Fibroblast of the conjunctiva (primary cell): Measurements from ENCODE around the gene KRTAP1-4.
"Not testable (repeated sequence)": the region's sequence is repeated elsewhere in the genome, so short reads cannot be mapped to it uniquely, and the experiment has no call there.

Experiments
- DNase-seq: peaks from one replicate; pipeline ENCODE4 v3.0.0-alpha.2; 2010; ENCODE audit warnings: low read depth

KRTAP1-4 gene, protein sequence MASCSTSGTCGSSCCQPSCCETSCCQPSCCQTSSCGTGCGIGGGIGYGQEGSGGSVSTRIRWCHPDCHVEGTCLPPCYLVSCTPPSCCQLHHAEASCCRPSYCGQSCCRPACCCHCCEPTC

DNA sequence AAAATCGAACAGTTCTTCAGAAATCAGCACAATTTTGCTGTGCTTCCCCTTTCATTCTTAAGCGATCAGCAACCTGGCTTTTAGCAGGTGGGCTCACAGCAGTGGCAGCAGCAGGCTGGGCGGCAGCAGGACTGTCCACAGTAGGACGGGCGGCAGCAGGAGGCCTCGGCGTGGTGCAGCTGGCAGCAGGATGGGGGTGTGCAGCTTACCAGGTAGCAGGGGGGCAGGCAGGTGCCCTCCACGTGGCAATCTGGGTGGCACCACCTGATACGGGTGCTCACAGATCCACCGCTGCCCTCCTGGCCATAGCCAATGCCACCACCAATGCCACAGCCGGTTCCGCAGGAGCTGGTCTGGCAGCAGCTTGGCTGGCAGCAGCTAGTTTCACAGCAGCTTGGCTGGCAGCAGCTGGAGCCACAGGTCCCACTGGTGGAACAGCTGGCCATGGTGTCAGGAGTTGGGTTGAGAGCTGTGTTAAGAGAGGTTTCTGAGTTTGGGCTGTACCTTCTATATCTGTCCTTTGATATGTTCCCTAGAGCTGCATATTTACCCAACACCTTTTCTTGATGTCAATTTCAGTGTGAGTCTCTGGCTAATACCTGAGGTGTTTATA, at the start of gene KRTAP1-4:
Gene KRTAP1-4 (minus strand): TSS at position 563 of the 613 bp plus-strand sequence. CDS start 117 bp downstream, at position 446.
- DNase-seq, result no peak

DNA sequence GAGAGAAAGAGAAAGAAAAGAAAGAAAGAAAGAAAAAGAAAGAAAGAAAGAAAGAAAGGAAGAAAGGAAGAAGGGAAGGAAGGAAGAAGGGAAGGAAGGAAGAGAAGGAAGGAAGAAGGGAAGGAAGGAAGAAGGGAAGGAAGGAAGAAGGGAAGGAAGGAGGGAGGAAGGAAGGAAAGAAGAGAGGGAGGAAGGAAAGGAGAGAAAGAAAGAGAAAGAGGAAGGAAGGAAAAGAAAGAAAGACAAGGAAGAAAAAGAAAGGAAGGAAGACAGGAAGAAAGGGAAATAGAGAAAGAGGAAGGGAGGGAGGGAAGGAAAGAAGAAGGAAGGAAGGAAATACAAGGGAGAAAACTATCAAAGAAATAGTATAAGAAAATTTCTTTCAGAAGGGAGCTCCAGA, 46.8 kb upstream of the KRTAP1-4 start:
- no peak for DNase-seq

DNA sequence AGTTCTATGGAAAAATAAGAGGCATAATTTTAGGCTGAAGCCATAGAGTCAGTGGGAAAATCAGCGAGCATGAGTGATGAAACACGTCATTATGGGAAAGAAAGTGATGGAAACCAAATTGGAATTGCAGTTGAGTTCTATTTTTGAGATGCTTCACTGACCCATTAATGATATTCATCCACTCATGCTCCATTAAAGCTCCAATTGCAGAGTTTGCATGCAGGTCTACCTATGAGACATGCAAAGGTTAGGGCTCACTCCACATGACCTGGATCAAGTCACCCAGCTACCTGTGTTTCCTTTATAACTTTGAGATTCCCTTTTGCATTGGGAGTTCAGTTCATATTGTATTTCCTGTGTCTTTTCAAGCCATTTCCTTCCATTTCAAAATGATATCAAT, 43.7 kb upstream of the KRTAP1-4 start:
- no peak for DNase-seq

DNA sequence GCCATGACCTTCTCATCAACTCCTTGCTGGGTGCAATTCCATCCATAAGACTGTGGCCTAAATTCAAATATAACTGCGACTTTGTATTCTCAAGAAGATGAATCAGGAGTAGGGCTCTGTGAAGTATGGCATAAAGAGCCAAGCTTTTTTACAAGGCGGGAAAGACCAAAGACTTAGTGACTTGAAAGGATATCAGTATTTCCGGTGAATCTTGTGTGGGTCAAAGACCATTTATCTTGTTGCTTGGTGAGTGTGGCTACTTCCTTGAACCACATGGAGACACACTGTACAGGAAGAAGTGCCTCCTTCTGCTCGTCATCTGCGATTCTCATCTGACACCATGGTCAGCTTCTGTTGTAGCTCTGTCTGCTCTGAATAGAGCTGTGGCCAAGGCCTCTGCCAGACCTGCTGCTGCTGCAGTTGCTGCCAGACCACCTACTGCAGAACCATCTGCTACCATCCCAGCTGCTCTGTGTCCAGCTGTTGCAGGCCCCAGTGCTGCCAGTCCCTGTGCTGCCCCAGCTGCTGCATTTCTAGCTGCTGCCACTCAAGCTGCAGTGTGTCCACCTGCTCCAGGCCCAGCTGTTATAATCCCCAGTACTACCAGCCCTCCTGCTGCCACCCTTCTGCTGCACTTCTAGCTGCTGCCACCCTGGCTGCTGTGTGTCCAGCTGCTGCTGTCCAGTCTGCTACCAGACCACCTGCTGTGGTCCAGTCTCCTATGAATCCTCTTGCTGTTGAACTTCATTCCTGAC, 41.8 kb upstream of the KRTAP1-4 start:
- DNase-seq, result no peak

DNA sequence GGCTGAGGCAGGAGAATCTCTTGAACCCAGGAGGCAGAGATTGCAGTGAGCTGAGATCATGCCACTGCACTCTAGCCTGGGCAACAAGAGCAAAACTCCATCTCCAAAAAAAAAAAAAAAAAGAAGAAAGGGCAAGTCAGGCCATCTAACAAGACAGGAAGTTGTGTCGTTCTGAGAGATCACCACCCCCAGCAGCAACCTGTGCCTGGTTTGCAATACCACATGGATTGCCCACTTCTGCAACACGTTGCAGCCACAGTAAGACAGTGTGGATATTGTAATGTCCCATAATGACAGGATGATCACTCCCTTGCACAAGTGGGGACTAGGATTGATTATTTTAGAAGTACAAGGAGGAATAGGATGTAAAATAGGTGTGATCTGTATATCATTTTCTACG, 39.0 kb upstream of the KRTAP1-4 start:
- no peak for DNase-seq

DNA sequence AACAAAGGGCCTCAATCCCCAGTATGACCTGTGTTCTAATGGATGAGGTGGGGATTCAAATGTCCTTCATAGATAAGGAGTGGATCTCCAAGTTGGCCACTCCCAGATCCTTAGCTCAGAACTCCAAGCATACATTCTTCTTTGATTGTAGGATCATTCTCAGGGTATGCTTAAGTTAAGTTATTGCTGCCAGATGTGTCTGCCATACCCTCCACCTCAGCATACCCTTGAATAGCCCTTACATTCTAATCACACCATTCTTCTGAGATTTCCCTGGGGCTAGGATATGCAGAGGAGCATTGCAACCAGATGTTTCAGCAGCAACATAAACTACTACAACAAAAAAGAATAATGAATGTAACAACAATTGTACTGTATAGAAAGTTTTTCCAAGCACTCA, 37.3 kb upstream of the KRTAP1-4 start:
- peak; percentile 59 for DNase-seq

DNA sequence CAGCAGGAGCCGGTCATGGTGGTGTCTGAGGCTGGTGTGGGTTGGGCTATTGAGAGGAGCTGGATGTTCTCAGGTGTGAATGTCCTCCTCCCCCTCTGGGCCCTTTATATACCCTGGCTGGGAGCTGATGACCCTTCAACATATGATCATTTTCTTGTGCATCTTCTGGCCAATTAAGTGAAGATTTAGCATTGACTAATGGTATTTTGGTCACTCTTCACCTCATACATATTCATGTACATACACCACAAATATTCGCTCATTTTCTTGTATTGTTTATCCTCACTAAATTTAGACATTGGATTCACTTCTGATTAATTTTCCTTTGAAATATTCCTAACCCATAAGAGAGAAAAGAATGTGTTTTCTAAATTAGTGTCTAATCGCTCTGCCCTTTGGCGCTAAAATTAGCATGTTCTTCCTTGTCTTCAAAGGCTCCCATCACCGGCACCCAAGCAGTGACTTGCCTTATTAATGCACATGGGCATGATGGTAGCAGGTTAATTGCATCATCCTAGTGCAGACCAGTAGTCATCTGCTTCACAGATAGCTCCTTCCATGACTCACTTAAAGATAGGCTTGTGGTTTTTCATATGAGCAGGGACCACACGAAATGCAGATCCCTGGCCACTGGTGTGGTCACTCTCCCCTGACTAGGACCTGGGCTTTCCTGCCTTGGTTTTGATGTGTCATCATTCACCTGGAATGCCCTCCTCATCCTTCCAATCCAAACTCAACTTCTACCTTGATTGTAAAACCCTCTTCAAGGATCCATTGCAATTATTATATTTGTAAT, 36.0 kb upstream of the KRTAP1-4 start, which contains the start of gene KRTAP2-4:
Gene KRTAP2-4 (minus strand): TSS at position 51 of the 796 bp plus-strand sequence. CDS start 34 bp downstream, at position 17.
- DNase-seq, result no peak

DNA sequence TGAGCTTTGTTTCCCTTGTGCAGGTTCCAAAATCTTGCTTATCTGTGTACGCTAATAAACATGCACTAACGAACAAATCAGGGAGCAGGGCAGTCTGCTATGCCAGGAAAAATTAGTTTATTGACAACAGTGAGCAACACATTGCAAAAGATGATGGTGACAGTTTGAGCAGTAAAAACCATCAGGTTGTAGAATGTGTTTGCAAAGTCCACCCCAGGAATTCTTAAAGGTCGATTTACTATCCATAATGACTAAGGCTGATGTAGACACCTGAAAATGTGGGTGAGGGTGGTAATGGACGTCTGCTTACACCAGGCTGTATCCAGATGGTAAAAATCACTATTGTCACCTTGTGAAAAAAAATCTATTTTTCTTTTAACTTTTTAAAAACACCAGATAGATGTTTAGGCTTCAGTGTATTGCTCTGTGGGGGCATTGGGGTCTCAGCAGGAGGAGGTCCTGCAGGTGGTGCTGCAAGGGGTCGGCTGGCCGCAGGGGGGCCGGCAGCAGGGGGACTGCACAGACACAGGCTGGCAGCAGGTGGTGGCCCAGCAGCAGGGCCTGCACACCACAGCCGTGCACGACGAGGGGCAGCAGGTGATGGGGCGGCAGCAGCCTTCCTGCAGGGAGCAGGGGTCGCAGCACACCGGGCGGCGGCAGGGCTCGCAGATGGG, 35.2 kb upstream of the KRTAP1-4 start:
- DNase-seq, result not testable (repeated sequence)

DNA sequence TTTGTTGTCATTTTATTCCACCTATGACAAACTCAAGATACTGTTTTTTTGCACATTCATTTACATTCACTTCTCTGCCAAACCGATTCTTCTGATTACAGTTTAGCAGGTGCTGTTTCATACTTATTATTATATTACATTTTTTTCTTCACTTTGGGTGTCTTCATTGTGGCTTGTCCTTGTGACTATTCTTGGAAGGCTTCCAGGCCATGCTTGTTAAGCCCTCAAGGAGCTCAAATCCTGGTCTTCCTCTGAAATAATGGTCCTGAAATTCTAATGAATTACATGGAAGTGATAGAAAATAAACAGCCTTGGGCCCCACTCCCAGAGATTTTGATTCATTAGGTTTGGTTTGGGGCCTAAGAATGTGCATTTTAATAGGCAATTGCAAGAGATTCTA, 34.3 kb upstream of the KRTAP1-4 start:
- DNase-seq, result no peak

DNA sequence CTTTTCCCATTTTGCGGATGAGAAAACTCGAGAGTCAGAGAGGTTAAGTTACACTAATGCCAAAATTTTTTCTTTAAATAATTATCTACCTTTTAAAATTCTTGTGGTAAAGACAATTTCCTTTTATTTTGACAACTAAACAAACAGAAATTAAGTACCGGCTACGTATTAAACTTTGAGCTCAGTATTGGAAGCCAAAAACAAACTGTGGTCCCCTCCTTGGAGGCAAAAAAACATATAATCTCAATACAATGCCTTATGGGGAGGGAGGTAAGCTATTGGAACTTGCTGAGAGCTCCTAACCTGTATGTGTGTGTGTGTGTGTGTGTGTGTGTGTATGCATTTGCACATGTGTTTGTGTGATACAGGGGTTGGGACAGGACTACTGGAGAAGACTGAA, 33.5 kb upstream of the KRTAP1-4 start:
- no peak for DNase-seq

DNA sequence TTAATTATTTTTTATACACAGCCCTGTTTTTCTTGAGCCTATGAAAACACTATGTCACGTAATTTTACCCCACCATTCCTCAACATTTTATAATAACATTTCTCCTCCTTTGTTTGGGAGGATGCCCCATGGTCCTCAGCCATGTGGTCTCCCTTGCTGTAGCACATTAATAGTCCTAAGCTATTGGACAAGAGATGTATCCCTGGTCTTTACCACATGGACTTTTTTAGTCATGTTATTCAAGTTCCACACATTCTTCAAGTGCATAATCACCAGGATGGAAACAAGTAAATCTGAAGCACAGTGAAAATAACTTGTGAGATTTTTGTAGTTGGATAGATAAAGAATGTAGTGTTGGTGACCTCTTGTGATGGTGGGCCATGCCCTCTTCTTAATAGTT, 32.0 kb upstream of the KRTAP1-4 start:
- DNase-seq, result peak; percentile 75

DNA sequence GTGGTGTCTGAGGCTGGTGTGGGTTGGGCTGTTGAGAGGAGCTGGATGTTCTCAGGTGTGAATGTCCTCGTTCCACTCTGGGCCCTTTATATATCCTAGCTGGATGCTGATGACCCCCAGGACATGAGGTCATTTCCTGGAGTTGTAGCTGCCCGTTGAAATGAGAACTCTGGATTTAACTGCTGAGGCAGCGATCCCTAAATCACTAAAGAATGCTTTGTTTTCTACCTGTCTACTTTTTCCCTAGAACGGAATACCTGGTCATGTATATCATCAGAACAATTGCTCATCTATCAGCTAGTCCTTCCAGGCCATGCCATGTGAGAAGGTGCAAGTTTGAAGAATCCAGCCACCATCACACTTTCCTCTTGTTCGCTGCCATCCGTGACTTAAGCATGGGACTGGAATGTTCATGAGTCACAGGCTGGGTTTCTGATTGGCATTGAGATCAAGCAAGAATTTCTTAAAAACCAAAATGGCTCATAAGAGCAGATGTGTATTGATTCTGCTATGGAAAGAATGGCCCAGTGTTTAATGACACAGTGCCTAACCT, 30.1 kb upstream of the KRTAP1-4 start, which contains the start of gene KRTAP2-3:
Gene KRTAP2-3 (minus strand): TSS at position 63 of the 553 bp plus-strand sequence. CDS start 64 bp downstream, outside the sequence.
- peak; percentile 54 for DNase-seq

DNA sequence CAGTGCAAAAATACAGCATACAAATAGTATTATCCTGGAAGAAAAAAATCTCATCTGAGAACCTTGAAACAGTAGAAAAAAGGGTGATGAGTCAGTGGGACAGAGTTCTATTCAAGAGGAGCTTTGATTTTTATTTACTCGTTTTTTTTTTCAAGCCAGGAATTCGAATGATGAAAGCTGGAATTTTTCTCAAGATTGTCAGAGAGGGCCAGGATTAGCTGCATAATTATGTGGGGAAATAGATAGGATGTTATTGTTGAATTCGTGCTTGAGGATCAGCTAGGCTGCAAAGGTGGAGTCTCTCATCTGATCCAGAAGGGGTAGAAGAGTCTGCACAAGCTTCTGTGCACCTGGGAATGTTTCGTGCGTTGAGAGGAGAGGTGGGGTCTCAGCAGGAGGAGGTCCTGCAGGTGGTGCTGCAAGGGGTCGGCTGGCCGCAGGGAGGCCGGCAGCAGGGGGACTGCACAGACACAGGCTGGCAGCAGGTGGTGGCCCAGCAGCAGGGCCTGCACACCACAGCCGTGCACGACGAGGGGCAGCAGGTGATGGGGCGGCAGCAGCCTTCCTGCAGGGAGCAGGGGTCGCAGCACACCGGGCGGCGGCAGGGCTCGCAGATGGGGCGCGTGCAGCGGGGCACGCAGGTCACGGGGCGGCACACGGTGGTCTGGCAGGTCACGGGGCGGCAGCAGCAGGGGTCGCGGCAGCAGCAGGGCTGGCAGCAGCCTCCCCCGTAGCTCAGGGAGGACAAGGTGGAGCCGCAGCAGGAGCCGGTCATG, 29.5 kb upstream of the KRTAP1-4 start:
- DNase-seq, result not testable (repeated sequence)

DNA sequence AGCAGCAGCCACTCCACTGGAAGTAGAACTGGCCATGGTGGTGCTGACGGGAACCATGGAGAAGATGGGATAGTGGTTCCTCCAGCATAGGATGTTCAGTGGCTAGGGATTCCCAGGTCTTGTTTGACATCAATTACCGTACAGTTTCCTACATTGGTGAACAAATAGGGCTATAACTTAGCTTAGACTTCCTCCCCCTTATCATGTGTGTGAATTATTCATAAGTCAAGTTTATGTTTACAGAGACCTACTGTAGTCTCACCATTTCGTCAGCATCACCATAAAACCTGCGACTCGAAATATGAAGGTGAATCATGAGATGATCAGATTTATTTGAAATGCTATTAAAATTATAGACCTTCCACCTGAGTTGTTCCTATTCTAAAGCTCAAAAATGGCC, 28.7 kb upstream of the KRTAP1-4 start:
- no peak for DNase-seq

DNA sequence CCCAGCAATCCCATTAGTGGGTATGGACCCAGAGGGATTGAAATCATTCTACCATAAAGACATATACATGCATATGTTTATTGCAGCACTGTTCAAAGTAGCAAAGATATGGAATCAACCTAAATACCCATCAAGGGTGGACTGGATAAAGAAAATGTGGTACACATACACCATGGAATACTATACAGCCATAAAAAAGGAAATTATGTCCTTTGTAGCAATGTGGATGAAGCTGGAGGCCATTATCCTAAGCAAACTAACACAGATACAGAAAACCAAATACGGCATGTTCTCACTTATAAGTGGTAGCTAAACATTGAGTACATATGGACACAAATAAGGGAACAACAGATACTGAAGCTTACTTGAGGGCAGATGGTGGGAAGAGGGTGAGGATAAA, 27.6 kb upstream of the KRTAP1-4 start:
- no peak for DNase-seq

DNA sequence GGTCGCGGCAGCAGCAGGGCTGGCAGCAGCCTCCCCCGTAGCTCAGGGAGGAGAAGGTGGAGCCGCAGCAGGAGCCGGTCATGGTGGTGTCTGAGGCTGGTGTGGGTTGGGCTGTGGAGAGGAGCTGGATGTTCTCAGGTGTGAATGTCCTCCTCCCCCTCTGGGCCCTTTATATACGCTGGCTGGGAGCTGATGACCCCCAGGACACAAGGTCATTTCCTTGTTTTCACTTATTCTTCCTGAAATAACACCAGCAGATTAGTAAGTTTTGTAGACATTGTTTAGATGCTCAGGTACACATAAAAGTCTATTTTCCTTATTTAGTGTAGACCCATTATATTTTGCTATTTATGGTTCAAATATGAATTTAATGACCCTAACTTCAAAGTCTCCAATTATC, 25.1 kb upstream of the KRTAP1-4 start, which contains the start of gene KRTAP2-2:
Gene KRTAP2-2 (minus strand): TSS at position 101 of the 400 bp plus-strand sequence. CDS start 19 bp downstream, at position 82.
- DNase-seq, result not testable (repeated sequence)

DNA sequence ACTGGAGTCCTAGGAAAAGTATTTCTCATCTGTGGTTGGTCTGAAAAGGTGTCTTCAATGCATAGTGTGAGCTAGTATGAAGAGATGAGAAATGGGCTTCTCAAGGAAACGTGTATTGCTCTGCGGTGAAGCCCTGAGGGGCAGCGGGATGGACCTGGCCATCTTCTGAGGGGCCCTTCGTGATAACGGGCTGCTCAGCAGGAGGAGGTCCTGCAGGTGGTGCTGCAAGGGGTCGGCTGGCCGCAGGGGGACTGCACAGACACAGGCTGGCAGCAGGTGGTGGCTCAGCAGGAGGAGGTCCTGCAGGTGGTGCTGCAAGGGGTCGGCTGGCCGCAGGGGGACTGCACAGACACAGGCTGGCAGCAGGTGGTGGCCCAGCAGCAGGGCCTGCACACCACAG, 24.6 kb upstream of the KRTAP1-4 start:
- not testable (repeated sequence) for DNase-seq

DNA sequence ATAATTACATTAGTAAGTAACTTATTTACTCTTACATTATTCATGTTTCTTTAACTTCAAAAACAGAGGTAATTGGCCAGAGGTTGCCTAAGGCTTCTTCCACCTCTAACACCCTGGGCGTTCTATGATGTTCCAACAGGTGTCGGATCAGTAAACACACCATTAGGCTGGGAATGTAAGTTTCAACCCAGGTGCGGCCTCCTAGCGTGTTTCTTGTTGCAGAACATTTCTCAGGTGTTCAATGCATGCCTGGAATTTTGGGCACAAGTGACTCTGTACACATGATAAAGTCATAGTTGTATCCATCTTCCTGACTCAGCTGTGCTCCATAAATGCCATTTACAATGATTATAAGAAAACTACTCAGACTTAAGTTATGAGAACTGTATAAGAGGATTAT, 24.0 kb upstream of the KRTAP1-4 start:
- DNase-seq, result no peak

DNA sequence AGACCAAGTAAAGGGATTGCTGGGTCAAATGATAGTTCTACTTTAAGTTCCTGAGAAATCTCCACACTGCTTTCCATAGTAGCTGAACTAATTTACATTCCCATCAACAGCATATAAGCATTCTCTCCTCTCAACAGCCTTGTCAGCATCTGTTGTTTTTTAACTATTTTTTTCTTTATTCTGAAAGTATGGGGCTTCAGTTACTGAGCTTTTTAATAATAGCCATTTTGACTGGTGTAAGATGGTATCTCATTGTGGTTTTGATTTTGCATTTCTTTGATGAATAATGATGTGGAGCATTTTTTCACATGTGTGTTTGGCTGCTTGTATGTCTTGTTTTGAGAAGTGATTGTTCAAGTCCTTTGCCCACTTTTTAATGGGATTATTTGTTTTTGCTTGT, 22.6 kb upstream of the KRTAP1-4 start:
- DNase-seq, result no peak

DNA sequence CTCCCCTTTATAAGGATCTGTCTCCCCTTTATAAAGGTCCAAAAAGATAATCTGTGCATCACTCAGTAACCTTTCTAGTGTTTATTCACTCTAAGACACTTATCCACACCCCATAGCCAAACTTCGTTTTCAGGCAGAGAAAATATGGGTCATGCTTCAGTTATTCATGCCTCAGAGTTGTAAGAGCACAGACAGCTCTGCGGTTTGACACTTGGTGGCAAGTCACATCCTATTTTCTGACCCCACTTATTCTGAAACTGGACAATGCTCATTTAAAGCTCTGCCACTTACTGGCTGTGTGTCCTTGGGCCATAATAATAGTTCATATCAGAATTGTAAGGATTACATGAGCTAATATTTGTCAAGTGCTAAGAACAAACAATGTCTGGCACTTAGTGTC, 19.1 kb upstream of the KRTAP1-4 start:
- DNase-seq, result no peak

DNA sequence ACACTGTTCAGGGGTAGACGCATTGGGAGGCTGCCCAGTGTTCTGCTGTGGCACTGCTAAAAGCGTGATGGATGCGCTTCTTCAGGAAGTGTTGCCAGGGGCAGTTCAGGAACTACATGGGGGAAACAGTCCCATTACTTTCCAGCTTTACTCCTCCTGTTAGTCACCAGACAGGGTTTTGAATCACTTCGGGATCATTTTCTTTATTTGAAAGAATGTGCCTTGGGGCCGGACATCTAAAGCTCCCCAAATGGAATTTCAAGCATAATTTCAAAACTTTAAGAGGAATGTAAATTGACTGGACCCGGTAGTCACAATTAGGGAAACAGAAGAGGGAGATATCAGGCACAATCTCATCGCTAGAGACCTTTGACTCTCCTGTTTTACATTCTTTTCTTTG, 18.4 kb upstream of the KRTAP1-4 start:
- DNase-seq, result no peak
